Mucosa of gallbladder (tissue), 1 donor: ENCODE data around the gene GSTA5. TPM values are rescaled to one million over a fixed set of nuclear protein-coding genes. Genes with fewer than 3 reads are reported as not detected.
A peak's percentile ranks its signal among the peaks of the same experiment; 100 is the strongest.
"Not testable (repeated sequence)": the region's sequence is repeated elsewhere in the genome, so short reads cannot be mapped to it uniquely, and the experiment has no call there.

Source experiments
- DNase-seq: peaks from one replicate; pipeline ENCODE4 v3.0.0-alpha.2; 2020; ENCODE audit warnings: low spot score
- total RNA-seq: library from RNA; stranded (reverse); gene quantifications from one replicate; pipeline ENCODE4 v1.2.1, GENCODE V29; 2021
- donor health status: DM: no; HTN: no; CAD: no.

The GSTA5 gene
- not detected for total RNA-seq

DNA sequence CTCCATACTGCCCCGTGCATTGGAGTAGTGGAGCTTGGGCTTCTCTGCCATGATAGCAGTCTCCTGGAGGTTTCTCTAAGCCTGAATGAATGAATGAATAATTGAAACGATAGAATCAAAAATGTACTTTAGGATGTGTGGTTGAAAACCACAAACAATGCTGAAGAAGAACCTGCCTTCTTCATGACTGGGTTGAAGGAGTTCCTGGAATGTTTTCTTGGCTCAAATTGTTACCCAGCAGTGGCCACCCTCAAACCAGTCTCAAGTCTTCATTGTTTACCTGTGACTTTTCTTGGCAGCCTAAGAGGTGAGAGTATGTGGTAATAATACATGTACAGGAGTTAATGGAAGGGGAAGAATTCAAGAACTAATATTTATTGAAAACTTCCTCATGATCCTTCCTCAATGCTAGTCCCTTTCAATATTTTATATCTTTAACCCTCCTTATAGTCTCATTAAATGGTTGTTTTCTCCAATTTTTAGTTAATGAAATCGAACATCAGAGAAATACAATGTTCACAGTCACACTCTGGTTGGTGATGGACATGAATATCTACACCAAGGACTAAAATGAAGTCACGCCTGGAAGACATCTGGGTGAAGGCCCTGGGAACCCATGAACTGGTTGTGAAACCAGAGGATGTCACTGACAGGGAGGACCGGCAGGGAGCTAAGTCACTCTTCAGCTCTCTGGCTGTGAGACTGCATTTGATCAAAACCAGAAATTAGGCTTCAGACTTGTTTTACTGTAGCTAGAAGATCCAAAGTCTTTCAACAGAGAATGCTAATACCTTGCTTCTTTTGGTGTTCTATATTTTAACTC is at the start of gene GSTA5:
Gene GSTA5, minus strand, starts transcription at position 51 of the 823 bp plus-strand sequence.
- DNase-seq: no peak

DNA sequence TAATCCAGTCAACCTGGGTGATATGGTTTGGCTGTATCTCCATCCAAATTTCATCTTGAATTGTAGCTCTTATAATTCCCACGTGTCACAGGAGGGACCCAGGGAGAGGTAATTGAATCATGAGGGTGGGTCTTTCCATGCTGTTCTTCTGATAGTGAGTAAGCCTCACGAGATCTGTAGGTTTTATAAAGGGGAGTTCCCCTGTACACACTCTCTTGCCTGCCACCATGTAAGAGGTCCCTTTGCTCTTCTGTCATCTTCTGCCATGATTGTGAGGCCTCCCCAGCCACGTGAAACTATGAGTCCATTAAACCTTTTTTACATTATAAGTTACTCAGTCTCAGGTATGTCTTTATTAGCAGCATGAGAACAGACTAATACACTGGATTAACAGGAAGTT is 49.4 kb upstream of the GSTA5 start:
- DNase-seq: no peak

DNA sequence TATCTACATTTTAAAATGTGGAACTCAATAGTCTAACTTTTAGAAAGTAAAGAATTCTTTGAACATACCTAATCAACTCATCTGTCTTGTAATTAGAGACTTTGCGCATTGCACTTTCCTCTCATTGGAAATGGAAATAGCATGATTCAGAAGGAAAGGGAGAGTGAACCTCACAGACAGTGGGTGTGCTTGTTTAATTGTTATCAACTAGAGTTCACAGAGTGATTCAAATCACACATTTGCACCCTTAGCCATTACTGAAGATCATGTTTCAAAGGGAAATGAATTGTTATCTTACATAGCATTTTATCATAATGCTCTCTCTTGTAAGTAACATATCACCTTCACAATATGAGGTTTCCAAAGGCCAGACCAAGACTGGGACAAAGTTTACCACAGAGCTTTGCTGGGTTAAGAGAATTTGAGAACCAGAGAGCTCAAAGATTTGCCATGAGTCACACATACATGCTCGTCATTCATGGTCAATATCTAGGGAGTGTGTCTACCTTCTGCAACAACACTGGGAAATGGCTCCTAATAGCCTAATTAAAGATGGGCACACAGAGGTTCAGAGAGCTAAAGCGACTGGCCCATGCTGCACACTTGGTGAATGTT is 47.4 kb upstream of the GSTA5 start:
- no peak for DNase-seq

DNA sequence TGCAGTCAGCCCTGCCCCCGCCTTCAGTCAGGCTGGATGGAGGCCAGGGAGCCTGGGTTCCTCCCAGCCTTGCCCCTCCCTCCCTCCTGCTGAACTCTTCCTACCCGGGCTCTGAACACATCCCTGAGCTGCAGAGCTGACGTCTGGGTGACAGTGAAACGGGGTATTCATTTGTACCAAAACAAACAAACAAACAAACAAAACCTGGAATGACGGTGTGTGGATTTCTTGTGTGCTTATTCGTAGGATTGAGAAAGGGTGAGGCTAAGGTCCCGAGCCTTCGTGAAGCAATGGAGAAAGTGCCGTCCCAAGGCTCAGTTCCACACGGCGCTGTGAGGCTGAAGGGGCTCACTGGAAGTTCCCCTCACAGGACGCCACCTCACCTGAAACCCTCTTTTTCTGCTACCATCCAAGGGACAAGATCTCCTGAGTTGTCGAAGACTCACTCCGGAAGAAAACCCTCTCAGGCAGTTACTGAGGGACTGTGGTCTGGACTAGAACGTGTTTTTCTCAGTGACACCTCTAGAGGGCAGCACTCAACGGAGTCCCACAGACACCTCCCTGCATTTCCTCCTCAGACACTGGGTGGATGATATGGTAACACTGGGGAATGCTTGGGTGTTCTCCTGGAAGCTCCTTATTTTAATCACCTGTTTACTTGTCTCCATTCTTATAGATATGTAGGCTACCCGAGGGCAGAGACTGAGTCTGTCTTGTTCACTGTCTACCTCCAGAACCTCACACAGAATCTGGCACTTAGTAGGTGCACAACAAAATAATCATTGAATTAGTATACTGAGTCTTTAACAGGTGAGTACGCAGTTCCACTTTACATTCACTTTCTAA is 41.6 kb upstream of the GSTA5 start:
- peak; percentile 85 for DNase-seq

DNA sequence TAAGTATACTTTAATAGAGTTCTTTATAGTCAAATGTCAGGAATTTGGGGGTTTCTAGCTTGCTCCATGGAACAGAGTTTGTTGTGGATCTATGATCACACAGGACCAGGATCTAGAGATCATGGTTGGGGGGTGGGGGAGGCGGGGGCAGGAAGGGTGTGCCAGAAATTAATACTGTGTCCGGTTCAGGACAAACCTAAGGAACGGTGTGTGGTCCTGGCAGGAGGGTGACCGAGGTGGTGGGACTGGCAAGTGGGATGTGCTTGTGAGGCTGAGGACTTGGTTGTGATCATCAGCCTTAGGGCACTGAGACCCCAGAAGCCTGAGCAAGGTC is 41.0 kb upstream of the GSTA5 start:
- no peak for DNase-seq

DNA sequence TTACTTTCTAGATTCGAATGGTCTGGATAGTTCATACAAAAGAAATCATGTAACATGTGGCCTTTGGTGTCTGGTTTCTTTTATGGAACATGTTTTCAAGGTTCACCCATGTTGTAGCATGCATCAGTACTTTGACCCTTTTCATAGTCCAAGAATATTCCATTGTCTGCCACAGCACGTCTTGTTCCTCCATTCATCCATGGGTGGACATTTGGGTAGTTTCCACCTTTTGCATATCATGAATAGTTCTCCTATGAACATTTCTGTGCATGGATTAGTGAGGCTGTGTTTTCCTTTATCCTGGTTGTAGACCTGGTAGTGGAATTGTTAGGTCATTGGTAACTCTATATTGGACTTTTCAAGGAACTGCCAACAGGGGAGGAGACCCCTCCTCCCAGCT is 37.2 kb upstream of the GSTA5 start:
- no peak for DNase-seq

DNA sequence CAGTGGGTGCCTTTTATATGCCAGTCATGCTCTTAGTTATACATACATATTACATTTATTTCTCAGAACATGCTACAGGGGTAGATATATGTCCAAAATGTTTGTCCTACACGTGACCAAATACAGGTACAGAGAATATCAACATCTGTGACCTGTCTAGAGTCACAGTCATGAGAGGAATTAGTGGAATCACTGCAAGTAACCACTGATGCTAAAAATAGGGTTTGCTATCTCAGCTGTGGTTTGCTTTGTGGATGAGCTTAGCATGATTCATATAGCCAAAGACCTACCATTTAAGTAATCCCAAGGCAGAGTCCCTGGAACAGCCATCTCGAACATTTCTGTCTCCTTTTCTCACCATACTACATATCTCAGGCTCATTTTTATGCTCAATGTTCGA is 36.6 kb upstream of the GSTA5 start:
- DNase-seq: no peak

DNA sequence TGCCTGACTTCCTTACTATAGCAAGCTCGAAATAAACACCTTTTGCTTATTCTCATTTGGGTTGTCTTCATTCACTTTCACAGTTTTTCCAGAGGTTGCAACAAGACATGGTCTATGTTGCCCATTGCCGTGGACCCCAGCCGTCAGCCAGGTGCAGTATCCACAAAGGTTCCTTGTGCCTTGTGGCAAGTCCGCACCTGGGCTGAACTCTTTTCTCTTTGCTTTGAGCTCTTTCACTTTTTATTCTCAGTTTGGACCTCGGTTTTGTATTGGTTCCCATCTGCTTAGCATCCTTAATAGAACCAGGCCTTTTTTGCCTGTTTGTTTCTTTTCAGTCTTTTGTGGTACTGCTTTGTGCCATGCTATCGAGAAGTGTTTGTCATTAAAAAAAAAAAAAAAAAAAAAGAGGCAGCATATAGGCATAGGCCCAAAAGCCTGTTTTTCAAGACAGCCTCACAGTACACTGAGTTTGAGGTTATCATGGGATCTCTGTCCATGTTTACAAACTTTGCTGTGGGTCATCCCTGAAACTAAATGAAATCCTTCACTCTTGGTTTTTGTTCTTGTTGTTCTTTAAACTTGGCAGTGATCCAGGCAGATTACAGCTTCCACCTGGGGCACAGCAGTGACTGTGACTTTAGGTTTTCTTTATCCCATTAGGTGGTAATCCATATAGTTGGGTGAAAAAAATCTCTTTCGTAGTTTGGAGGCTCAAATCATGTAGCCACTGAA is 35.6 kb upstream of the GSTA5 start:
- no peak for DNase-seq

DNA sequence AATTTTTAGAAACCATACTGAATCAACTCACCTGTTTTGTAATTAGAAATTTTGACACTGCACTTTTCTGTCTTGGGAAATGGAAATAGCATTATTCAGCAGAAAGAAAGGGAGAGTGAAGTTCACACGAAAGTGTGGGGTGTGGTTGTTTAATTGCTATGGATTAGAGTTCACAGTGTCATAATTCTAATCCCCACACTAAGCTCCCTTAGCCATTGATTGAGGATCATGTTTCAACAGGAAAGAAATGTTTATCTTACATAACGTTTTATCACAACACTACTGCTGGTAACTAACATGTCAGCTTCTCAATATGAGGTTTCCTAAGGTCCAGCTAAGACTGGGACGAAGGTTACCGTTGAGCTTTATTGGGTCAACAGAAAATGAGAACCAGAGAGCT is 31.4 kb upstream of the GSTA5 start:
- no peak for DNase-seq

DNA sequence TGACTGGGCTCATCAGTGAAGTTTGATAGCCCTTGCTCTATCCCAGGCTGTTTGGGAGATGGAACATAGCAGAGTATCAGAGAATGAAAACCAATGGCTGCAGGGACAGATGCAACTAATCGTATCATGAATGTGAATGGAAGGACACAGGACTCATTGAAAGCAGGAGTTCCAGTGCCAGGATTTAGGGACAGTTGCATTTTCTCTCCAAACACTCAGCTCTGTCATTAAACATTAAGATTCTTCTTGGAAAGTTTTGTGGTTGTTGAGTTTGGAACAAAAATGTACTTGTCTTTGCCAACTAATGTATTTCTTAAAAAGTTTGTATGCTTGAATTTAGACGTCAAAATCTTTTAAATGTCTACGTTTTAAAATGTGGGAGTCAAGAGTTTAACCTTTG is 31.0 kb upstream of the GSTA5 start:
- DNase-seq: no peak

DNA sequence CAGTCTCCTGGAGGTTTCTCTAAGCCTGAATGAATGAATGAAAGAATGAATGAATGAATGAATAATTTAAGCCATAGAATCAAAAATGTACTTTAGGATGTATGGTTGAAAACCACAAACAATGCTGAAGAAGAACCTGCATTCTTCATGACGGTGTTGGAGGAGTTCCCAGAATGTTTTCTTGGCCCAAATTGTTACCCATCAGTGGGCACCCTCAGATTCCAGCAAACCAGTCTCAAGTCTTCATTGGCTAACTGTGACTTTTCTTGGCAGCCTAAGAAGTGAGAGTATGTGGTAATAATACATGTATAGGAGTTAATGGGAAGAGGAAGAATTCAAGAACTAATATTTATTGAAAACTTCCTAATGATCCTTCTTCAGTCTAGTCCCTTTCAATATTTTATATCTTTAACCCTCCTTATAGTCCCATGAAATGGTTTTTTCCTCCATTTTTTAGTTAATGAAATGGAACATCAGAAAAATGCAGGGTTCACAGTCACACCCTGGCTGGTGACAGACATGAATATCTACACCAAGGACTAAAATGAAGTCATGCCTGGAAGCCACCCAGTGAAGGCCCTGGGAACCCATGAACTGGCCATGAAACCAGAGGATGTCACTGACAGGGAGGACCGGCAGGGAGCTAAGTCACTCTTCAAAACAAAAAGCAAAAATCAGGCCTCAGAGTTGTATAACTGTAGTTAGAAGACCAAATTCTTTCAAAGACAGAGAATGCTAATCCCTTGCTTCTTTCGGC is 29.9 kb upstream of the GSTA5 start:
- not testable (repeated sequence) for DNase-seq

DNA sequence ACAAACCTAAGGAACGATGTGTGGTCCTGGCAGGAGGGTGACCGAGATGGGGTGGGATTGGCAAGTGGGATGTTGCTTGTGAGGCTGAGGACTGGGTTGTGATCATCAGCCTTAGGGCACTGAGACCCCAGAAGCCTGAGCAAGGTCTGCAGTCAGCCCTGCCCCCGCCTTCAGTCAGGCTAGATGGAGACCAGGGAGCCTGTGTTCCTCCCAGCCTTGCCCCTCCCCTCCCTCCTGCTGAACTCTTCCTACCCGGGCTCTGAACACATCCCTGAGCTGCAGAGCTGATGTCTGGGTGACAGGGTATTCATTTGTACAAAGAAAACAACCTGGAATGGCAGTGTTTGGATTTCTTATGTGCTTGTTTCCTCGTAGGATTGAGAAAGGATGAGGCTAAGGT is 28.3 kb upstream of the GSTA5 start:
- not testable (repeated sequence) for DNase-seq

DNA sequence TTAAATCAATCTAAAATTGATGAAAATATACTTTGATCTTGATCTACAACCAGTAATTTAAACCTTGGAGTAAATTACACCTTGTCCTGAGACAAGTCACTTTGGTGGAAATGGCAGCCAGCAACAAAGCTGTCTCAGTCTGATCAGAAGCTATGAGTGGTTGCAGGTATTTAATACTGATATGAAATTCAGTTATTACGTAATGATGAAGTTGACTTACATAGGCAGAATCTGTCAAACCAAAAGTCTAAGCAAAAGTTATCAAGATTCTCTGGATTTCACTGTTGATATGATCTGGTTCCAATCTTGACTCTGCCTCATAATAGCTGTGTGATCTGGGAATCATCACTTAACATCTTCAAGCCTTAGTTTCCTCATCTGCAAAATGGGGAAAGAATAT is 27.6 kb upstream of the GSTA5 start:
- no peak for DNase-seq

DNA sequence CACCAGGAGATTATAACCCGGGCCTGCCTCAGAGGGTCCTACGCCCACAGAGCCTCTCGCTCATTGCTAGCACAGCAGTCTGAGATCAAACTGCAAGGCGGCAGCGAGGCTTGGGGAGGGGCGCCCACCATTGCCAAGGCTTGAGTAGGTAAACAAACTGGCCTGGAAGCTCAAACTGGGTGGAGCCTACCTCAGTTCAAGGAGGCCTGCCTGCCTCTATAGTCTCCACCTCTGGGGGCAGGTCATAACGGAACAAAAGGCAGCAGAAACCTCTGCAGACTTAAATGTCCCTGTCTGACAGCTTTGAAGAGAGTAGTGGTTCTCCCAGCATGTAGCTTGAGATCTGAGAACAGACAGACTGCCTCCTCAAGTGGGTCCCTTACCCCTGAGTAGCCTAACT is 20.5 kb upstream of the GSTA5 start:
- not testable (repeated sequence) for DNase-seq

DNA sequence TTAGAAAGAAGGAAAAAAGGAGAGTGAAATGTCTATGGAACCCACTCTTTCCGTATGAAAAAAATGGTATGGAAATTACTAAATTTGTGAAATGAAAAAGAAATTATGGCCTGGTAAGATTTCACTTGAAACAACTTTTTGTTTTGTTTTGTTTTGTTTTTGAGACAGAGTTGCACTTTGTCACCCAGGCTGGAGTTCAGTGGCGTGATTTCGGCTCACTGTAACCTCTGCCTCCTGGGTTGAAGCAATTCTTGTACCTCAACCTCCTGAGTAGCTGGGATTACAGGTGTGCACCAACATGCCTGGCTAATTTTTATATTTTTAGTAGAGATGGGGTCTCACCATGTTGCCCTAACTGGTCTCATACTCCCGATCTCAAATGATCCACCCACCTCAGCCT is 17.8 kb upstream of the GSTA5 start:
- DNase-seq: no peak

DNA sequence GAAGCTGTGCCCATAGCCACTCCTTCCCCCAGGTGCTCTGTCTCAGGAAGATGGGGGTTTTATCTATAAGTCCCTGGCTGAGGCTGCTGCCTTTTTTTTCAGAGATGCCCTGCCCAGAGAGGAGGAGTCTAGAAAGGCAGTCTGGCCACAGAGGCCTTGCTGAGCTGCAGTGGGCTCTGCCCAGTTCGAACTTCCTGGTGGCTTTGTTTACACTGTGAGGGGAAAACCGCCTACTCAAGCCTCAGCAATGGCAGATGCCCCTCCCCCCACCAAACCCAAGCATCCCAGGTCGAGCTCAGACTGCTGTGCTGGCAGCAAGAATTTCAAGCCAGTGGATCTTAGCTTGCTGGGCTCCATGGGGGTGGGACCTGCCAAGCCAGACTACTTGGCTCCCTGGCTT is 15.5 kb upstream of the GSTA5 start:
- DNase-seq: peak; percentile 52

DNA sequence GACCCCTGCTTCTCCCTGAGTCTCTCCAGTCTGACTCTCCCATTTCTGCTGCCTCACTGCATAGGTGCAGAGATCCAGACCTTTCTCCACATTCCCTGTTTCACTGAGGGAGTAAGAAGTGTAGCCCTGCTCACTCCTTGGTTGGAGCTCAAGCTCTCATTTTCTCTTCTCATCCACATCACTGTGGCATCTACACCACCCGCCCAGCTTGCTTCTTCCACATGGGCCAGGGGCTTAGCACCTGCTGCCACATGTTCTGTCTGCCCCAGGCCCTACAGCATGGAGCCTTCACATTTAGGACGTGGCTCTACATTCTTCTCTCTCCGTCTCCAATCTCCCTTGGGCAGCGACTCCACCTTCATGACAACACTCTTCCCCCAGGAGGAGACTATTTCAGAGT is 8.5 kb upstream of the GSTA5 start:
- DNase-seq: no peak

DNA sequence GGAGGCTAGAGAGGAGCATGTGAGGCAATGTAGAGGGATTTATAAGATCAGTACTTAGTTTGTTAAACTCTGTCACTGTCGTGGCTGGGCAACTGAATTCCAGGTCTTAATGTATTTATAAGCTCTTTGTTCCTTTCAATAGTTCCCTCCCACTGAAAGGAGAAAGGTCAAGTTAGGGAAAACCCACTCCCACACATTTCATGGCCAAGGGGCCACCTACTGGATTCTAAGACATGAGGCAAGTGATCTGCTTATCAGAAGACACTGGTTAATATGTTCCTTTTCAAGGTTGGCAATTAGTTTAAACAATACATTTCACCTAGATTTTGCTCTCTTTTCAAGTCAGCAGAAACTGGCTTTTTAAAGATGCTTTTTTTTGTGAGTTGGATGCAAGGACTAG is 5.4 kb upstream of the GSTA5 start:
- no peak for DNase-seq

DNA sequence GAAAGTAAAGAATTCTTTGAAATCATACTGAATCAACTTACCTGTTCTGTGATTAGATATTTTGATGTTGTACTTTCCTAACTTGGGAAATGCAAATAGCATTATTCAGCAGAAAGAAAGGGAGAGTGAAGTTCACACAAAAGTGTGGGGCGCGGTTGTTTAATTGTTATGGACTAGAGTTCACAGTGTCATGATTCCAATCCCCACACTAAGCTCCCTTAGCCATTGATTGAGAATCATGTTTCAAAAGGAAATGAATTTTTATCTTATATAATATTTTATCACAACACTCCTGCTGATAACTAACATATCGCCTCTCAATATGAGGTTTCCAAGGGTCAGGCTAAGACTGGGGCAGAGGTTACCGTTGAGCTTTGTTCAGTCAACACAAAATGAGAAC is 3.0 kb upstream of the GSTA5 start:
- DNase-seq: no peak

DNA sequence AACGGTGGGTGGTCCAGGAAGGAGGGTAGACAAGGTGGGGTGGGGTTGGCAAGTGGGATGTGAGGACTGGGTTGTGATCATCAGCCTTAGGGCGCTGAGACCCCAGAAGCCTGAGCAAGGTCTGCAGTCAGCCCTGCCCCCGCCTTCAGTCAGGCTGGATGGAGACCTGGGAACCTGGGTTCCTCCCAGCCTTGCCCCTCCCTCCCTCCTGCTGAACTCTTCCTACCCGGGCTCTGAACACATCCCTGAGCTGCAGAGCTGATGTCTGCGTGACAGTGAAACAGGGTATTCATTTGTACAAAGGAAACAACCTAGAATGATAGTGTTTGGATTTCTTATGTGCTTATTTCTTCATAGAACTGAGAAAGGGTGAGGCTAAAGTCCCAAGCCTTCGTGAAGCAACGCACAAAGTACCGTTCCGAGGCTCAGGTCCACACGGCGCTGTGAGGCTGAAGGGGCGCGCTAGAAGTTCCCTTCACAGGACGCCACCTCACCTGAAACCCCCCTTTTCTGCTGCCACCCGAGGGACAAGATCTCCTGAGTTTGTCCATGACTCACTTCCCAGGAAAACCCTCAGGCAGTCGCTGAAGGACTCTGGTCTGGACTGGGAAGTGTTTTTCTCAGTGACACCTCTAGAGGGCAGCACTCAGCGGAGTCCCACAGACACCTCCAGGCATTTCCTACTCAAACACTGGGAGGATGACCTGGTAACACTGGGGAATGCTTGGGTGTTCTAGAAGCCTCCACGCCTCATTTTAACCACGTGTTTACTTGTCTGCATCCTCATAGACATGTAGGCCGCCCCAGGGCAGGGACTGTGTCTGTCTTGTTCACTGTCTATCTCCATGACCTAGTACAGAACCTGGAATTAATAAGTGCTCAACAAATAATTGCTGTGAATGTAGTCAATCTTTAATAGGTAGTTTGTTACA is 1.2 kb downstream of the GSTA5 start:
- DNase-seq: peak; percentile 51
